ENCODE data around the gene LSM4.

LSM4 gene

GRCh38 chr19:18279266-18279515 lies 43.7 kb downstream of the LSM4 start:
- DNase-seq (ENCODE audit: low read depth in 1 of 2, low spot score in 1 of 2), result no peak

- DNase-seq (ENCODE audit: low read depth in 1 of 2, low spot score in 1 of 2), result peak in 1 of 2 donors; percentile 32
These were observed 44.2 kb downstream of the LSM4 start for GRCh38 chr19:18278521-18279265.

- no peak for DNase-seq (ENCODE audit: low read depth in 1 of 2, low spot score in 1 of 2)
These were observed 48.0 kb downstream of the LSM4 start for GRCh38 chr19:18274781-18275356.

GRCh38 chr19:18274219-18274780 lies 48.6 kb downstream of the LSM4 start, which contains the start of gene IQCN:
Gene IQCN, minus strand, starts transcription at chr19:18274452. Its CDS starts 4,974 bp downstream, at chr19:18269478.
- DNase-seq (ENCODE audit: low read depth in 1 of 2, low spot score in 1 of 2), result no peak

GRCh38 chr19:18273561-18274218 lies 49.2 kb downstream of the LSM4 start:
- no peak for DNase-seq (ENCODE audit: low read depth in 1 of 2, low spot score in 1 of 2)

- no peak for DNase-seq (ENCODE audit: low read depth in 1 of 2, low spot score in 1 of 2)
These were observed 51.4 kb downstream of the LSM4 start for GRCh38 chr19:18271433-18271841.

GRCh38 chr19:18270326-18270725 lies 52.5 kb downstream of the LSM4 start:
- DNase-seq (ENCODE audit: low read depth in 1 of 2, low spot score in 1 of 2), result no peak

- DNase-seq (ENCODE audit: low read depth in 1 of 2, low spot score in 1 of 2), result no peak
These were observed 53.7 kb downstream of the LSM4 start for GRCh38 chr19:18269070-18269723.

GRCh38 chr19:18266771-18267686 lies 55.8 kb downstream of the LSM4 start:
- no peak for DNase-seq (ENCODE audit: low read depth in 1 of 2, low spot score in 1 of 2)

GRCh38 chr19:18265582-18265981 lies 57.3 kb downstream of the LSM4 start:
- DNase-seq (ENCODE audit: low read depth in 1 of 2, low spot score in 1 of 2), result no peak

- no peak for DNase-seq (ENCODE audit: low read depth in 1 of 2, low spot score in 1 of 2)
These were observed 57.8 kb downstream of the LSM4 start for GRCh38 chr19:18264971-18265540.

GRCh38 chr19:18264137-18264854 lies 58.6 kb downstream of the LSM4 start:
- DNase-seq (ENCODE audit: low read depth in 1 of 2, low spot score in 1 of 2), result no peak

GRCh38 chr19:18263324-18264136 lies 59.3 kb downstream of the LSM4 start:
- no peak for DNase-seq (ENCODE audit: low read depth in 1 of 2, low spot score in 1 of 2)

GRCh38 chr19:18262917-18263316 lies 60.0 kb downstream of the LSM4 start:
- no peak for DNase-seq (ENCODE audit: low read depth in 1 of 2, low spot score in 1 of 2)

GRCh38 chr19:18262144-18262543 lies 60.7 kb downstream of the LSM4 start:
- DNase-seq (ENCODE audit: low read depth in 1 of 2, low spot score in 1 of 2), result no peak

GRCh38 chr19:18261474-18261873 lies 61.4 kb downstream of the LSM4 start:
- no peak for DNase-seq (ENCODE audit: low read depth in 1 of 2, low spot score in 1 of 2)

GRCh38 chr19:18259893-18260292 lies 63.0 kb downstream of the LSM4 start:
- DNase-seq (ENCODE audit: low read depth in 1 of 2, low spot score in 1 of 2), result no peak

GRCh38 chr19:18257503-18258470 lies 65.1 kb downstream of the LSM4 start:
- DNase-seq (ENCODE audit: low read depth in 1 of 2, low spot score in 1 of 2), result no peak

All from activated CD4-positive, alpha-beta T cell treated with anti-CD3 and anti-CD28 coated beads, Interleukin-2, amount 50 U/mL, for 24 hours (primary cell).